SK-N-SH treated with all-trans-retinoic acid at 6 μM for 48 hours (cell line): ENCODE measurements around the gene DGCR2.

ENCODE experiments used
- PPARA ChIP-seq: fragments of 250-450 bp; sonication (Bioruptor Pico); IDR thresholded peaks from 2 replicates; pipeline ENCODE4 v1.5.0; 2020; ENCODE audit warnings: mild to moderate bottlenecking, borderline replicate concordance
- RARB ChIP-seq: fragments of 250-450 bp; sonication (Bioruptor Pico); IDR thresholded peaks from 2 replicates; pipeline ENCODE4 v1.8.0; 2021; ENCODE audit warnings: mild to moderate bottlenecking, moderate library complexity
- TF ChIP-seq, protein P1 (sequence below): fragments of 250-450 bp; sonication (Bioruptor Pico); IDR thresholded peaks from 2 replicates; pipeline ENCODE4 v1.8.0; 2020; ENCODE audit warnings: mild to moderate bottlenecking, moderate library complexity, borderline replicate concordance

GRCh38 chr22:19133561-19133960 is 11.3 kb upstream of the DGCR2 start:
- TF ChIP-seq, protein P1, sequence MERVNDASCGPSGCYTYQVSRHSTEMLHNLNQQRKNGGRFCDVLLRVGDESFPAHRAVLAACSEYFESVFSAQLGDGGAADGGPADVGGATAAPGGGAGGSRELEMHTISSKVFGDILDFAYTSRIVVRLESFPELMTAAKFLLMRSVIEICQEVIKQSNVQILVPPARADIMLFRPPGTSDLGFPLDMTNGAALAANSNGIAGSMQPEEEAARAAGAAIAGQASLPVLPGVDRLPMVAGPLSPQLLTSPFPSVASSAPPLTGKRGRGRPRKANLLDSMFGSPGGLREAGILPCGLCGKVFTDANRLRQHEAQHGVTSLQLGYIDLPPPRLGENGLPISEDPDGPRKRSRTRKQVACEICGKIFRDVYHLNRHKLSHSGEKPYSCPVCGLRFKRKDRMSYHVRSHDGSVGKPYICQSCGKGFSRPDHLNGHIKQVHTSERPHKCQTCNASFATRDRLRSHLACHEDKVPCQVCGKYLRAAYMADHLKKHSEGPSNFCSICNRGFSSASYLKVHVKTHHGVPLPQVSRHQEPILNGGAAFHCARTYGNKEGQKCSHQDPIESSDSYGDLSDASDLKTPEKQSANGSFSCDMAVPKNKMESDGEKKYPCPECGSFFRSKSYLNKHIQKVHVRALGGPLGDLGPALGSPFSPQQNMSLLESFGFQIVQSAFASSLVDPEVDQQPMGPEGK (CRISPR knock-in tag) = no peak
- TF ChIP-seq PPARA (CRISPR knock-in tag) (no peak), RARB (CRISPR knock-in tag) (no peak)
